HG03175 (cell line): ENCODE measurements around the gene IMP4.

Source experiments
- ATAC-seq: cut with Tn5 transposase; IDR thresholded peaks from one replicate; pipeline ENCODE4 v1.9.1; 2021; ENCODE audit warnings: mild to moderate bottlenecking, moderate library complexity; ENCODE audit not compliant: unreplicated experiment

Gene IMP4

GRCh38 chr2:130391872-130392670 is 49.4 kb downstream of the IMP4 start:
- ATAC-seq: no peak

GRCh38 chr2:130393318-130393910 is 50.7 kb downstream of the IMP4 start:
- no peak for ATAC-seq
